Posterior vena cava (tissue), 2 donors: ENCODE data around the gene DNMT3A. TPM values are rescaled to one million over a fixed set of nuclear protein-coding genes. Genes with fewer than 3 reads are reported as not detected.
"Not testable (repeated sequence)": the region's sequence is repeated elsewhere in the genome, so short reads cannot be mapped to it uniquely, and the experiment has no call there.

ENCODE experiments used
- DNase-seq: peaks from one replicate; pipeline ENCODE4 v3.0.0-alpha.2; 2020; ENCODE audit warnings: low spot score
- intact Hi-C, 2 donors: fragments of 100-400 bp; cut with DNase I; formaldehyde crosslinking; loops; one replicate each; pipeline versions ENCODE4 v1.14.1 to v1.14.2; 2022 to 2023
- total RNA-seq, 2 donors: library from RNA; stranded (reverse); fragmentation: NEBNext Ultra II Directional; extraction: Animal tissue kit (Norgen Biotek cat#: 25700); gene quantifications; one replicate each; pipeline ENCODE4 v1.2.1, GENCODE V29; 2021
- donor health status: DM: yes; HTN: yes; CAD: no.
- donor health status: DM: yes; HTN: yes; CAD: no.

The DNMT3A gene
- total RNA-seq, 2 donors from 2014 or later, result 25.9 to 26.3 TPM

- intact Hi-C loops, result no loop called here
Observed at GRCh38 chr2:25233916-25234605, 107.7 kb downstream of the DNMT3A start.

GRCh38 chr2:25232248-25232825, 109.4 kb downstream of the DNMT3A start:
- DNase-seq, result no peak
- intact Hi-C loops, result no loop called here

More at GRCh38 chr2:25233916-25234605, 107.7 kb downstream of the DNMT3A start:
- no peak for DNase-seq

GRCh38 chr2:25230948-25231311, 110.8 kb downstream of the DNMT3A start:
- intact Hi-C loops, result no loop called here
- no peak for DNase-seq

- no peak for DNase-seq
- intact Hi-C loops, result no loop called here
Observed at GRCh38 chr2:25230198-25230947, 111.4 kb downstream of the DNMT3A start.

GRCh38 chr2:25229279-25230197, 112.2 kb downstream of the DNMT3A start:
- no peak for DNase-seq
- intact Hi-C loops, result no loop called here

- peak; percentile 90 for DNase-seq
- intact Hi-C loops, result no loop called here
Observed at GRCh38 chr2:25228848-25229278, 112.9 kb downstream of the DNMT3A start.

- no peak for DNase-seq
- intact Hi-C loops, result no loop called here
Observed at GRCh38 chr2:25227576-25227975, 114.1 kb downstream of the DNMT3A start.

GRCh38 chr2:25226827-25227226, 114.9 kb downstream of the DNMT3A start:
- intact Hi-C loops, result no loop called here
- no peak for DNase-seq

- intact Hi-C loops, result no loop called here
- DNase-seq, result no peak
Observed at GRCh38 chr2:25222477-25223121, 119.1 kb downstream of the DNMT3A start.

- intact Hi-C loops, result no loop called here
- no peak for DNase-seq
Observed at GRCh38 chr2:25221579-25221978, 120.1 kb downstream of the DNMT3A start.

GRCh38 chr2:25220313-25220712, 121.4 kb downstream of the DNMT3A start:
- no peak for DNase-seq
- intact Hi-C loops, result no loop called here

- no peak for DNase-seq
- intact Hi-C loops, result no loop called here
Observed at GRCh38 chr2:25219621-25220020, 122.1 kb downstream of the DNMT3A start.

GRCh38 chr2:25218100-25218499, 123.6 kb downstream of the DNMT3A start:
- DNase-seq, result no peak
- intact Hi-C loops, result no loop called here

GRCh38 chr2:25215948-25216679, 125.6 kb downstream of the DNMT3A start:
- intact Hi-C loops, result no loop called here
- DNase-seq, result peak; percentile 92

- DNase-seq, result no peak
- intact Hi-C loops, result no loop called here
Observed at GRCh38 chr2:25215232-25215631, 126.5 kb downstream of the DNMT3A start.

GRCh38 chr2:25213229-25213628, 128.5 kb downstream of the DNMT3A start:
- intact Hi-C loops, result no loop called here
- no peak for DNase-seq

GRCh38 chr2:25210923-25211322, 130.8 kb downstream of the DNMT3A start:
- DNase-seq, intact Hi-C loops: not testable (repeated sequence)

GRCh38 chr2:25207078-25207545, 134.6 kb downstream of the DNMT3A start:
- intact Hi-C loops, result loop anchor here in 1 of 2 donors (5.0 kb wide), 1 partner anchor 345 kb away; no protein-coding TSS in a partner anchor
- no peak for DNase-seq
